Measurements from ENCODE around the gene ADCY6. TPM values are rescaled to one million over a fixed set of nuclear protein-coding genes. Genes with fewer than 3 reads are reported as not detected.

Gene ADCY6
- total RNA-seq, 1 donor: 30.8 TPM

- no peaks in the 10 kb centered on the region for H3K27me3 ChIP-seq (ENCODE audit: insufficient read depth, low read length)
- no peaks in the 10 kb centered on the region for H3K4me1 ChIP-seq (ENCODE audit: insufficient read depth, low read length)
- no peak overlapping the region for H3K4me3 ChIP-seq (ENCODE audit: insufficient read depth, low read length)
- TF ChIP-seq CTCF (IDR thresholded peaks at IDR 0.05; ENCODE audit: extremely low read depth, low read depth, low read length): no peak
- no peaks in the 10 kb centered on the region for H3K79me2 ChIP-seq (ENCODE audit: insufficient read depth, low read length)
- DNase-seq (ENCODE audit: insufficient read length, low spot score, missing footprints): peak; percentile 77
- no peak overlapping the region for H3K4me2 ChIP-seq (ENCODE audit: insufficient read depth, low read length)
- no peak overlapping the region for H3K27ac ChIP-seq (ENCODE audit: low read depth, low read length)
- H4K20me1 ChIP-seq (ENCODE audit: insufficient read depth, low read length): no peaks in the 10 kb centered on the region
- no peaks in the 10 kb centered on the region for H3K9me3 ChIP-seq (ENCODE audit: low read depth, low read length)
- H3K36me3 ChIP-seq (ENCODE audit: insufficient read depth, low read length): no peaks in the 10 kb centered on the region
- H2AFZ ChIP-seq (ENCODE audit: low read length): no peak overlapping the region
Observed at GRCh38 chr12:48758186-48758585, 30.7 kb downstream of the ADCY6 start.

GRCh38 chr12:48750769-48751356, 38.0 kb downstream of the ADCY6 start:
- DNase-seq (ENCODE audit: insufficient read length, low spot score, missing footprints): no peak

GRCh38 chr12:48750215-48750614, 38.7 kb downstream of the ADCY6 start:
- no peaks in the 10 kb centered on the region for H3K9me3 ChIP-seq (ENCODE audit: low read depth, low read length)
- no peaks in the 10 kb centered on the region for H3K79me2 ChIP-seq (ENCODE audit: insufficient read depth, low read length)
- no peak overlapping the region for H3K27ac ChIP-seq (ENCODE audit: low read depth, low read length)
- no peaks in the 10 kb centered on the region for H3K36me3 ChIP-seq (ENCODE audit: insufficient read depth, low read length)
- no peak overlapping the region for H3K4me3 ChIP-seq (ENCODE audit: insufficient read depth, low read length)
- no peak for TF ChIP-seq CTCF (IDR thresholded peaks at IDR 0.05; ENCODE audit: extremely low read depth, low read depth, low read length)
- DNase-seq (ENCODE audit: insufficient read length, low spot score, missing footprints): no peak
- H3K27me3 ChIP-seq (ENCODE audit: insufficient read depth, low read length): no peaks in the 10 kb centered on the region
- H3K4me2 ChIP-seq (ENCODE audit: insufficient read depth, low read length): no peak overlapping the region
- H3K4me1 ChIP-seq (ENCODE audit: insufficient read depth, low read length): peaks cover 3% of the 10 kb centered on the region
- no peak overlapping the region for H2AFZ ChIP-seq (ENCODE audit: low read length)
- H4K20me1 ChIP-seq (ENCODE audit: insufficient read depth, low read length): no peaks in the 10 kb centered on the region

More at GRCh38 chr12:48750769-48751356, 38.0 kb downstream of the ADCY6 start:
- Histone ChIP-seq H3K27ac (ENCODE audit: low read depth, low read length) (no peak overlapping the region), H3K4me1 (ENCODE audit: insufficient read depth, low read length) (peaks cover 3% of the 10 kb centered on the region), H2AFZ (ENCODE audit: low read length) (no peak overlapping the region), H3K4me3 (ENCODE audit: insufficient read depth, low read length) (no peak overlapping the region), H3K4me2 (ENCODE audit: insufficient read depth, low read length) (no peak overlapping the region), H4K20me1 (ENCODE audit: insufficient read depth, low read length) (no peaks in the 10 kb centered on the region), H3K27me3 (ENCODE audit: insufficient read depth, low read length) (no peaks in the 10 kb centered on the region), H3K9me3 (ENCODE audit: low read depth, low read length) (no peaks in the 10 kb centered on the region), H3K36me3 (ENCODE audit: insufficient read depth, low read length) (no peaks in the 10 kb centered on the region), H3K79me2 (ENCODE audit: insufficient read depth, low read length) (no peaks in the 10 kb centered on the region)
- no peak for TF ChIP-seq CTCF (IDR thresholded peaks at IDR 0.05; ENCODE audit: extremely low read depth, low read depth, low read length)

- no peaks in the 10 kb centered on the region for H4K20me1 ChIP-seq (ENCODE audit: insufficient read depth, low read length)
- no peaks in the 10 kb centered on the region for H3K79me2 ChIP-seq (ENCODE audit: insufficient read depth, low read length)
- H3K27ac ChIP-seq (ENCODE audit: low read depth, low read length): no peak overlapping the region
- no peak overlapping the region for H2AFZ ChIP-seq (ENCODE audit: low read length)
- DNase-seq (ENCODE audit: insufficient read length, low spot score, missing footprints): no peak
- H3K36me3 ChIP-seq (ENCODE audit: insufficient read depth, low read length): no peaks in the 10 kb centered on the region
- no peaks in the 10 kb centered on the region for H3K9me3 ChIP-seq (ENCODE audit: low read depth, low read length)
- TF ChIP-seq CTCF (IDR thresholded peaks at IDR 0.05; ENCODE audit: extremely low read depth, low read depth, low read length): no peak
- H3K27me3 ChIP-seq (ENCODE audit: insufficient read depth, low read length): peaks cover 6% of the 10 kb centered on the region
- H3K4me2 ChIP-seq (ENCODE audit: insufficient read depth, low read length): no peak overlapping the region
- H3K4me1 ChIP-seq (ENCODE audit: insufficient read depth, low read length): no peaks in the 10 kb centered on the region
- no peak overlapping the region for H3K4me3 ChIP-seq (ENCODE audit: insufficient read depth, low read length)
Observed at GRCh38 chr12:48744251-48745008, 44.5 kb downstream of the ADCY6 start.

Data from osteoblast (primary cell).